ENCODE results near the gene DPP6. TPM values are rescaled to one million over a fixed set of nuclear protein-coding genes. Genes with fewer than 3 reads are reported as not detected.

Gene DPP6
- total and polyA plus RNA-seq, 2 of the 8 experiments (the other 6 are each of a cell fraction or from before 2014, with no cell fraction given), result 4.7 to 6.8 TPM

GRCh38 chr7:154676422-154677073 is 624.4 kb downstream of the DPP6 start:
- Histone ChIP-seq H3K4ac (replicated peaks; ENCODE audit: insufficient read length, low read depth, low read length) (no peak overlapping the region), H3K9ac (replicated peaks in 1 of 4; ENCODE audit: extremely low read depth in 1 of 4, low read depth in 3 of 4, low read length in 3 of 4) (no peak overlapping the region), H3K79me1 (ENCODE audit: low read depth, low read length) (no peaks in the 10 kb centered on the region)
- TF ChIP-seq TAF1 (IDR thresholded peaks at IDR 0.05; ENCODE audit: low read depth, low read length), result no peak
- TF ChIP-seq RXRA (IDR thresholded peaks at IDR 0.05; ENCODE audit: insufficient read depth, low read depth, low read length), result no peak
- no peak for TF ChIP-seq SIN3A (conservative IDR thresholded peaks at IDR 0.05 in 1 of 2, IDR thresholded peaks at IDR 0.05 in 1 of 2; ENCODE audit: low read depth in 1 of 2, low read length in 2 of 2)
- no peak for TF ChIP-seq TAF7 (optimal IDR thresholded peaks at IDR 0.05; ENCODE audit: borderline replicate concordance, low read depth, low read length)
- no peak for TF ChIP-seq EZH2 (IDR thresholded peaks at IDR 0.05; ENCODE audit: low read depth, low read length, severe bottlenecking)
- no peak for TF ChIP-seq POLR2AphosphoS5 (IDR thresholded peaks at IDR 0.05; ENCODE audit: low read depth, low read length)
- no peak for TF ChIP-seq CEBPB (IDR thresholded peaks at IDR 0.05; ENCODE audit: low read depth, low read length)
- TF ChIP-seq BCL11A (IDR thresholded peaks at IDR 0.05; ENCODE audit: low read depth in 2 of 2, low read length in 2 of 2), result no peak
- no peak for TF ChIP-seq POLR2A (IDR thresholded peaks at IDR 0.05; ENCODE audit: control extremely low read depth in 1 of 2, low read depth in 2 of 2, low read length in 2 of 2)
- TF ChIP-seq NANOG (IDR thresholded peaks at IDR 0.05; ENCODE audit: insufficient read depth, low read depth, low read length, poor library complexity, severe bottlenecking), result no peak
- TF ChIP-seq FOSL1 (IDR thresholded peaks at IDR 0.05; ENCODE audit: insufficient read depth, low read depth, low read length), result no peak

More at GRCh38 chr7:154676422-154677073, 624.4 kb downstream of the DPP6 start:
- Histone ChIP-seq H2BK20ac (ENCODE audit: low read length) (no peak overlapping the region), H2AFZ (ENCODE audit: low read length) (no peak overlapping the region), H3K4me2 (ENCODE audit: insufficient read depth in 1 of 2, low read depth in 2 of 2, low read length in 2 of 2) (no peak overlapping the region), H3K4me1 (replicated peaks in 1 of 4; ENCODE audit: control insufficient read depth in 3 of 4, insufficient read depth in 4 of 4, low read length in 3 of 4) (0 out of 7 replicates have a peak, but pooled peaks cover 0 to 4% (median 0%) of the 10 kb centered on the region in 4 experiments), H4K91ac (replicated peaks; ENCODE audit: insufficient read length, low read length) (no peak overlapping the region), H4K5ac (ENCODE audit: insufficient read length, low read depth, low read length) (no peak overlapping the region), H3K23ac (ENCODE audit: insufficient read length) (no peak overlapping the region), H3K14ac (ENCODE audit: insufficient read length) (no peak overlapping the region), H3K18ac (ENCODE audit: extremely low read depth, low read length) (no peak overlapping the region), H3K56ac (replicated peaks; ENCODE audit: insufficient read length, low read depth, low read length) (no peak overlapping the region), H2BK120ac (replicated peaks; ENCODE audit: low read depth, low read length) (no peak overlapping the region), H3K79me2 (ENCODE audit: control insufficient read depth in 1 of 2, insufficient read depth in 2 of 2, low read length in 2 of 2) (no peaks in the 10 kb centered on the region), H3K27me3 (replicated peaks in 1 of 4; ENCODE audit: control insufficient read depth in 3 of 4, extremely low read depth in 1 of 4, insufficient read depth in 3 of 4, low read length in 3 of 4) (no peaks in the 10 kb centered on the region), H3K23me2 (ENCODE audit: low read depth, low read length) (no peaks in the 10 kb centered on the region), H2BK15ac (ENCODE audit: low read length) (no peak overlapping the region), H2BK5ac (ENCODE audit: low read depth, low read length) (no peak overlapping the region), H2AK5ac (ENCODE audit: low read depth, low read length) (no peak overlapping the region), H4K8ac (ENCODE audit: extremely low read depth, insufficient read depth, low read length) (no peak overlapping the region), H3K9me3 (ENCODE audit: insufficient read depth in 2 of 2, low read depth in 1 of 2, low read length in 1 of 2) (peaks cover 0 to 4% of the 10 kb centered on the region in 2 experiments; a peak in 1 of 4 replicates), H4K20me1 (replicated peaks in 1 of 2; ENCODE audit: control insufficient read depth in 1 of 2, insufficient read depth in 2 of 2, low read length in 2 of 2) (peaks cover 0 to 2% of the 10 kb centered on the region in 2 experiments), H3K36me3 (ENCODE audit: control insufficient read depth in 2 of 4, insufficient read depth in 4 of 4, low read length in 3 of 4) (no peaks in the 10 kb centered on the region), H3K4me3 (ENCODE audit: extremely low read depth in 1 of 4, insufficient read depth in 2 of 4, low read depth in 3 of 4, low read length in 4 of 4) (no peak overlapping the region), H2BK12ac (ENCODE audit: low read depth, low read length) (no peak overlapping the region), H3K27ac (ENCODE audit: low read depth, low read length) (no peak overlapping the region)
- 90% methylated on average over 8 of the region's 10 CpGs; no CpG with 5 or more reads in 1 of the 2 experiments for WGBS, 2 experiments (ENCODE audit: extremely low coverage in 1 of 2, insufficient coverage in 1 of 2, insufficient read length in 1 of 2, insufficient replicate concordance in 2 of 2, low coverage in 1 of 2, low lambda C conversion rate in 2 of 2, missing lambda C conversion rate in 1 of 2)
- no peak for FAIRE-seq
- ChIA-PET POLR2A (ENCODE audit: partially characterized antibody) (interaction anchor here (0.6 kb wide), 1 partner anchor 271 kb away, joined by 3 read pairs; no protein-coding TSS in a partner anchor), CTCF (ENCODE audit: partially characterized antibody) (interaction anchor here (1.2 to 1.9 kb wide), 3 partner anchors 16 to 36 kb away, joined by 3 to 6 read pairs (median 3); no protein-coding TSS in a partner anchor)
- DNase-seq (ENCODE audit: low read depth in 1 of 2, low spot score in 2 of 2), result no peak
